ENCODE data around the gene PTGDR2. TPM values are rescaled to one million over a fixed set of nuclear protein-coding genes. Genes with fewer than 3 reads are reported as not detected.

The PTGDR2 gene
- total RNA-seq, 1 experiment from 2014 or later: 0.12 TPM

DNA sequence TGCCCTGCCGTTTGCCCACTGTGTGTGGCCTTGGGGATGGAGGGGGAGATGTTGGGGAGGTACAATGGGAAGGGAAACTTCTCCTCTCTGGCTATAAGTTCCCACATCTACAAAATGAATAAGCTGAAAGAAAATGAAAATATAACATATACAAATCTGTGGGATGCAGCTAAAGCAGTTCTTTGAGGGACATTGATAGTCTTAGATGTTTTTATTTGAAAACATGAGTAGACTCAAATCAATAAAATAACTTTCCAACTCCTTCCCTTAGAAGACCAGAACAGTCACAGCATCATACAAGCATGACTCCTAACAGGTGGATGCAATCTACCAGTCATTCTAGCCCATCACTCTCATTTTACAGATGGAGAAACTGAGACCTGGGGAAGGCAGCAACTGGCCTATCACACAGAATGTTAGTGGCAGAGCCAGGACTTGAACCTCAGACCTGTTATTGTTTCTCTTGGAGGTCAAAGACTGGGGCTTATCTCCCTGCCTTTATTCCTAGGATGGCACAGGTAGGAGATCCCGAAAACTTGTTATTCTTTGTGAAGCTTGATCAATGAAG, 39.1 kb downstream of the PTGDR2 start (continued):
- TF ChIP-seq, protein P1, sequence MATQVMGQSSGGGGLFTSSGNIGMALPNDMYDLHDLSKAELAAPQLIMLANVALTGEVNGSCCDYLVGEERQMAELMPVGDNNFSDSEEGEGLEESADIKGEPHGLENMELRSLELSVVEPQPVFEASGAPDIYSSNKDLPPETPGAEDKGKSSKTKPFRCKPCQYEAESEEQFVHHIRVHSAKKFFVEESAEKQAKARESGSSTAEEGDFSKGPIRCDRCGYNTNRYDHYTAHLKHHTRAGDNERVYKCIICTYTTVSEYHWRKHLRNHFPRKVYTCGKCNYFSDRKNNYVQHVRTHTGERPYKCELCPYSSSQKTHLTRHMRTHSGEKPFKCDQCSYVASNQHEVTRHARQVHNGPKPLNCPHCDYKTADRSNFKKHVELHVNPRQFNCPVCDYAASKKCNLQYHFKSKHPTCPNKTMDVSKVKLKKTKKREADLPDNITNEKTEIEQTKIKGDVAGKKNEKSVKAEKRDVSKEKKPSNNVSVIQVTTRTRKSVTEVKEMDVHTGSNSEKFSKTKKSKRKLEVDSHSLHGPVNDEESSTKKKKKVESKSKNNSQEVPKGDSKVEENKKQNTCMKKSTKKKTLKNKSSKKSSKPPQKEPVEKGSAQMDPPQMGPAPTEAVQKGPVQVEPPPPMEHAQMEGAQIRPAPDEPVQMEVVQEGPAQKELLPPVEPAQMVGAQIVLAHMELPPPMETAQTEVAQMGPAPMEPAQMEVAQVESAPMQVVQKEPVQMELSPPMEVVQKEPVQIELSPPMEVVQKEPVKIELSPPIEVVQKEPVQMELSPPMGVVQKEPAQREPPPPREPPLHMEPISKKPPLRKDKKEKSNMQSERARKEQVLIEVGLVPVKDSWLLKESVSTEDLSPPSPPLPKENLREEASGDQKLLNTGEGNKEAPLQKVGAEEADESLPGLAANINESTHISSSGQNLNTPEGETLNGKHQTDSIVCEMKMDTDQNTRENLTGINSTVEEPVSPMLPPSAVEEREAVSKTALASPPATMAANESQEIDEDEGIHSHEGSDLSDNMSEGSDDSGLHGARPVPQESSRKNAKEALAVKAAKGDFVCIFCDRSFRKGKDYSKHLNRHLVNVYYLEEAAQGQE (IDR thresholded peaks at IDR 0.05; ENCODE audit: low read depth): no peak
- no peak for TF ChIP-seq ZNF274 (IDR thresholded peaks at IDR 0.05; ENCODE audit: low read depth, low read length)
- TF ChIP-seq POLR2A (IDR thresholded peaks at IDR 0.05; ENCODE audit: borderline replicate concordance, extremely low read depth, insufficient read depth, insufficient read length): no peak
- TF ChIP-seq EGR1 (IDR thresholded peaks at IDR 0.05; ENCODE audit: low read depth): no peak
- TF ChIP-seq SRF (IDR thresholded peaks at IDR 0.05; ENCODE audit: low read depth): no peak

DNA sequence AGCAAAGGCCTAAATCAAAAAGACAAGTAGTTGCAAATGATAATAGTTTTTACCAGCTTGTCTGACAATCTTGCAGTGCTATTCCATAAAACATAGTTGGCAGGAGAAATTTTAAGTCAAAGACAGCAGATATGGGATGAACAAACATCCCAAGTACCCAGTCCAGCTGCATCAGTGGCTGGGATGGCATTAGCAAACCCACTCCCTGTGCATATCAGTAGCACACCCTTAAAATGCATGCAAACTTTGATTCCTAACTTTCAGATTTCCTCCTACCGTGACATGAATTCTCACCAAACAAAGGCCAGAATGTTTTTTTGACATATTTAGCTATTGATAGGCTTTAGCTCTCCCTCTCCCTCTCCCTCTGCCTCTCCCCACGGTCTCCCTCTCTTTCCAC, 41.6 kb downstream of the PTGDR2 start:
- TF ChIP-seq CEBPB (IDR thresholded peaks at IDR 0.05; ENCODE audit: low read depth) (no peak), JUND (IDR thresholded peaks at IDR 0.05) (no peak), RAD21 (IDR thresholded peaks at IDR 0.05; ENCODE audit: low read depth) (no peak), ZFX (IDR thresholded peaks at IDR 0.05) (no peak), ZNF274 (IDR thresholded peaks at IDR 0.05; ENCODE audit: low read depth, low read length) (no peak), YY1 (IDR thresholded peaks at IDR 0.05; ENCODE audit: extremely low read depth, insufficient replicate concordance, low read depth, low read length) (no peak), EGR1 (IDR thresholded peaks at IDR 0.05; ENCODE audit: low read depth) (no peak)
- TF ChIP-seq, protein P2, sequence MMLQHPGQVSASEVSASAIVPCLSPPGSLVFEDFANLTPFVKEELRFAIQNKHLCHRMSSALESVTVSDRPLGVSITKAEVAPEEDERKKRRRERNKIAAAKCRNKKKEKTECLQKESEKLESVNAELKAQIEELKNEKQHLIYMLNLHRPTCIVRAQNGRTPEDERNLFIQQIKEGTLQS (IDR thresholded peaks at IDR 0.05): no peak
- TF ChIP-seq, protein P1 (IDR thresholded peaks at IDR 0.05; ENCODE audit: low read depth): no peak
- BruUV-seq (replicated peaks): no TSS peak
- RAD21 ChIA-PET (ENCODE audit: low non-redundant PET in 1 of 2, low total read pairs in 2 of 2, uncharacterized antibody in 2 of 2, unreplicated experiment in 2 of 2): no interaction called here
- Histone ChIP-seq H3K4me3 (replicated peaks in 1 of 2; ENCODE audit: low read depth in 1 of 2, low read length in 2 of 2) (no peak overlapping the region), H3K79me2 (ENCODE audit: insufficient read depth, low read length) (no peaks in the 10 kb centered on the region), H4K20me1 (ENCODE audit: insufficient read depth) (no peaks in the 10 kb centered on the region), H2AFZ (ENCODE audit: low read depth, low read length, poor library complexity, severe bottlenecking) (no peak overlapping the region), H3K9me3 (ENCODE audit: control insufficient read depth in 1 of 2, insufficient read depth in 1 of 2, low read depth in 1 of 2, low read length in 2 of 2) (peaks cover 5 to 6% of the 10 kb centered on the region in 2 experiments; a peak in 2 of 4 replicates), H3K27me3 (ENCODE audit: insufficient read depth, low read length) (no peaks in the 10 kb centered on the region), H3K36me3 (ENCODE audit: control insufficient read depth in 1 of 2, insufficient read depth in 2 of 2, low read length in 2 of 2) (no peaks in the 10 kb centered on the region), H3K9ac (ENCODE audit: low read length) (no peak overlapping the region), H3K4me2 (ENCODE audit: low read length) (no peak overlapping the region), H3K9me2 (ENCODE audit: insufficient read depth) (no peaks in the 10 kb centered on the region), H3K27ac (ENCODE audit: low read depth, low read length) (no peak overlapping the region), H3K4me1 (ENCODE audit: control insufficient read depth in 1 of 2, insufficient read depth in 2 of 2, low read length in 2 of 2) (no peaks in the 10 kb centered on the region)
- DNase-seq (ENCODE audit: low read depth, low spot score) (no peak), ATAC-seq (no peak)
- POLR2A ChIA-PET: no interaction called here
- CTCF ChIA-PET: interaction anchor here (0.8 kb wide), 1 partner anchor 17 kb away, joined by 3 read pairs; no protein-coding TSS in a partner anchor
- intact Hi-C loops (cut with micrococcal nuclease): no loop called here

Data from HCT116 (cell line).